K562 (cell line): Measurements from ENCODE around the gene CCDC117. TPM values are rescaled to one million over a fixed set of nuclear protein-coding genes. Genes with fewer than 3 reads are reported as not detected.

Experiments used
- ARID1B ChIP-seq: fragments of 450-650 bp; IDR thresholded peaks from 2 replicates; pipeline ENCODE4 v1.6.1; 2016; ENCODE audit warnings: antibody characterized with exemption, mild to moderate bottlenecking, inconsistent platforms
- BDP1 ChIP-seq: IDR thresholded peaks from 3 replicates; pipeline ENCODE4 v1.6.1; 2011; ENCODE audit not compliant: insufficient read length, insufficient read depth
- CC2D1A ChIP-seq: fragments of 450-650 bp; IDR thresholded peaks from 2 replicates; pipeline ENCODE4 v1.6.1; 2017; ENCODE audit warnings: mild to moderate bottlenecking
- CHD4 ChIP-seq: fragments of 200-600 bp; sonication (generic); IDR thresholded peaks from 3 replicates; pipeline ENCODE4 v1.6.1; 2012; ENCODE audit warnings: low read depth, mild to moderate bottlenecking, mixed read lengths, low read length, inconsistent platforms; ENCODE audit not compliant: insufficient read depth, insufficient replicate concordance, poor library complexity, severe bottlenecking
- CREB3 ChIP-seq: fragments of 450-650 bp; conservative IDR thresholded peaks from 2 replicates; pipeline ENCODE4 v1.6.1; 2016; ENCODE audit warnings: missing genetic modification characterization, low read depth, mild to moderate bottlenecking, missing compliant biosample characterization, moderate library complexity
- E2F3 ChIP-seq: fragments of 250-450 bp; sonication (Bioruptor Pico); IDR thresholded peaks from 2 replicates; pipeline ENCODE4 v1.4.0; 2020; ENCODE audit warnings: mild to moderate bottlenecking
- EGR1 ChIP-seq: fragments of 450-650 bp; conservative IDR thresholded peaks from 2 replicates; pipeline ENCODE4 v1.6.1; 2017; ENCODE audit warnings: mild to moderate bottlenecking
- FOS ChIP-seq: IDR thresholded peaks from 3 replicates; pipeline ENCODE4 v1.6.1; 2011; ENCODE audit not compliant: insufficient read length; ENCODE audit errors: extremely low read depth
- GTF2F1 ChIP-seq: IDR thresholded peaks from 2 replicates; pipeline ENCODE4 v1.6.1; 2011; ENCODE audit warnings: low read depth, low read length, improper control_type of control experiment
- HOXB6 ChIP-seq: fragments of 250-450 bp; sonication (Bioruptor Pico); IDR thresholded peaks from 2 replicates; pipeline ENCODE4 v1.5.1; 2022; ENCODE audit warnings: mild to moderate bottlenecking, borderline replicate concordance
- IRF2 ChIP-seq: sonication (generic); formaldehyde crosslinking; IDR thresholded peaks from 2 replicates; pipeline ENCODE4 v1.8.1; 2022; ENCODE audit warnings: mild to moderate bottlenecking, missing genetic modification reagents
- MAFK ChIP-seq: IDR thresholded peaks from 2 replicates; pipeline ENCODE4 v1.6.1; 2011; ENCODE audit warnings: low read length, improper control_type of control experiment
- NCOA4 ChIP-seq: fragments of 450-650 bp; IDR thresholded peaks from 2 replicates; pipeline ENCODE4 v1.6.1; 2018; ENCODE audit warnings: mild to moderate bottlenecking; ENCODE audit not compliant: partially characterized antibody
- NR4A1 ChIP-seq, 2 experiments: fragments of 250-450 bp in 1 of 2; fragments of 450-650 bp in 1 of 2; sonication (Bioruptor Pico) in 1 of 2; IDR thresholded peaks; 2 replicates each; pipeline versions ENCODE4 v1.4.0 to v1.6.1; 2016 to 2020; ENCODE audit warnings: mild to moderate bottlenecking in 2 of 2, missing compliant biosample characterization in 1 of 2, missing genetic modification characterization in 1 of 2, moderate library complexity in 1 of 2
- PHTF2 ChIP-seq: fragments of 250-450 bp; sonication (Bioruptor Pico); IDR thresholded peaks from 2 replicates; pipeline ENCODE4 v1.5.0; 2021; ENCODE audit warnings: mild to moderate bottlenecking
- RAD21 ChIP-seq, 2 experiments: fragments of 250-450 bp in 1 of 2; fragments of 450-650 bp in 1 of 2; sonication (Bioruptor Pico) in 1 of 2; formaldehyde crosslinking in 1 of 2; IDR thresholded peaks in 1 of 2; conservative IDR thresholded peaks in 1 of 2; 2 replicates each; pipeline versions ENCODE4 v1.4.0 to v1.8.0; 2020 to 2022; ENCODE audit warnings: mild to moderate bottlenecking in 2 of 2, moderate library complexity in 1 of 2
- RBM14 ChIP-seq: fragments of 200-400 bp; formaldehyde crosslinking; IDR thresholded peaks from 2 replicates; pipeline ENCODE4 v1.6.1; 2018; ENCODE audit warnings: low read depth, mild to moderate bottlenecking, low read length, moderate library complexity, borderline replicate concordance; ENCODE audit not compliant: insufficient read depth
- SMARCC2 ChIP-seq: fragments of 450-650 bp; IDR thresholded peaks from 2 replicates; pipeline ENCODE4 v1.6.1; 2017; ENCODE audit warnings: antibody characterized with exemption, moderate library complexity, mild to moderate bottlenecking, low read depth
- WHSC1 ChIP-seq: IDR thresholded peaks from one replicate; pipeline ENCODE4 v1.6.1; 2012; ENCODE audit warnings: low read length, control low read depth, inconsistent platforms
- ZFP36 ChIP-seq: fragments of 150-350 bp; IDR thresholded peaks from 2 replicates; pipeline ENCODE4 v1.6.1; 2018; ENCODE audit warnings: low read length, low read depth; ENCODE audit not compliant: partially characterized antibody
- ZFP91 ChIP-seq: sonication (generic); formaldehyde crosslinking; IDR thresholded peaks from 2 replicates; pipeline ENCODE4 v1.8.0; 2022; ENCODE audit warnings: mild to moderate bottlenecking, missing genetic modification reagents
- ZNF212 ChIP-seq: fragments of 450-650 bp; formaldehyde crosslinking; IDR thresholded peaks from 2 replicates; pipeline ENCODE4 v1.4.0; 2020; ENCODE audit warnings: mild to moderate bottlenecking
- polyA plus RNA-seq, 8 experiments: library from polyadenylated mRNA; depleted of rRNA in 4 of 8; stranded (reverse) in 5 of 8; unstranded in 3 of 8; fragments of >200 nt; fragmentation: Nextera tagmentation in 2 of 8; fragmentation: Illumina TruSeq in 1 of 8; extraction: Ambion mirVana in 2 of 8; extraction: Trizol in 1 of 8; gene quantifications; 2 replicates each; pipeline versions ENCODE4 v1.2.1 to v1.2.3, GENCODE V29; 2011 to 2014; ENCODE audit warnings: inconsistent platforms in 1 of 8, missing spikeins in 1 of 8
- total RNA-seq, 7 experiments: library from RNA; depleted of rRNA in 6 of 7; stranded (reverse); fragments of >200 nt in 6 of 7; fragmentation: Illumina TruSeq in 2 of 7; extraction: Trizol in 2 of 7; gene quantifications; 2 replicates each; pipeline versions ENCODE4 v1.2.1 to v1.2.3, GENCODE V29; 2011 to 2021; ENCODE audit warnings: low replicate concordance in 1 of 7
- TF ChIP-seq, protein P1 (sequence below), 2 experiments: fragments of 450-650 bp; IDR thresholded peaks; 2 replicates each; pipeline ENCODE4 v1.6.1; 2016
- TF ChIP-seq, protein P2 (sequence below): IDR thresholded peaks from 2 replicates; pipeline ENCODE4 v1.6.1; 2011; ENCODE audit not compliant: insufficient read length; ENCODE audit errors: extremely low read depth

CCDC117 gene
- total and polyA plus RNA-seq, 9 of the 15 experiments (the other 6 are each of a cell fraction or from before 2014, with no cell fraction given), result 5.7 to 23.3 (median 15.8) TPM

DNA sequence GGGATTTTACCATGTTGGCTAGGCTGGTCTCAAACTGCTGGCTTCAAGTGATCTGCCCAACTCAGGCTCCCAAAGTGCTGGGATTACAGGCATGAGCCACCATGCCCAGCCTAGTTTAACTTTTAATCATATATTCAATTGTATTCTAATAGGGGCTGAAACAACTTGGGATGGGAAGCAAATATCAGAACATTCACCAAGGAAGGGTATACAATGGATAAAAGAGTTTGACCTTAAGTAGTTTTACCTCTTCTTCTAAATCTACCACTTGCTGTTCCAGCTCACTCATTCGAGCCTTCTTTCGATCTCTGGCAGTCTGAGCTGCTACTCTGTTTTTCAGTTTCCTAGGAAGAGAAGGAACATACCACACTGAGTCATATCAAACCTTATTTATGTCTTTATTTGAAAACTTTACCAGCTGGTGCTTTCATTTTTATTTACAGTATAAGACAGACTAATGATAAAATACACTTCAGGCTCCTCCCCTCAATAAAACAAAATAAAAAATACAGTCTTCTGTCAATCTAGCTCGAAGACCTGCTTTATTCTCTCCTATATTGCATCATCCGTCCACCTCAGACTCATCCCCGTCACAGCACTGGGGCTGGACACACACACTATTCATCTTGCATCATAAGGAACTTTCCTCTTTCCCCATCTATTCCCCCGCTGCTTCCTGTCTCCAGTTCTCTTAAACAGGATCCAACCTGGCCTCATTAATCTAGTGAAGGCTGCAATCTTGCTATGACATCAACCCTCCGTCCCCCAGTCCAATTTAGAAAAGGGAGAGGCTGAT, 26.5 kb downstream of the CCDC117 start (continued):
- TF ChIP-seq ZNF212 (CRISPR knock-in tag) (no peak), EGR1 (no peak), CREB3 (no peak), ZFP91 (CRISPR knock-in tag) (no peak), BDP1 (no peak), ZFP36 (no peak), FOS (no peak), WHSC1 (no peak), E2F3 (CRISPR knock-in tag) (no peak), HOXB6 (no peak), RBM14 (no peak), PHTF2 (CRISPR knock-in tag) (no peak), CHD4 (no peak), MAFK (no peak), SMARCC2 (no peak), NCOA4 (no peak), RAD21 (CRISPR knock-in tag; conservative IDR thresholded peaks at IDR 0.05 in 1 of 2, IDR thresholded peaks at IDR 0.05 in 1 of 2) (no peak), CC2D1A (no peak), NR4A1 (CRISPR knock-in tag; IDR thresholded peaks at IDR 0.05) (no peak), NR4A1 (tag; IDR thresholded peaks at IDR 0.05) (no peak), GTF2F1 (no peak), ARID1B (peak; percentile 36; the same call in 1 of the 2 replicates), IRF2 (no peak)
- TF ChIP-seq, protein P1, sequence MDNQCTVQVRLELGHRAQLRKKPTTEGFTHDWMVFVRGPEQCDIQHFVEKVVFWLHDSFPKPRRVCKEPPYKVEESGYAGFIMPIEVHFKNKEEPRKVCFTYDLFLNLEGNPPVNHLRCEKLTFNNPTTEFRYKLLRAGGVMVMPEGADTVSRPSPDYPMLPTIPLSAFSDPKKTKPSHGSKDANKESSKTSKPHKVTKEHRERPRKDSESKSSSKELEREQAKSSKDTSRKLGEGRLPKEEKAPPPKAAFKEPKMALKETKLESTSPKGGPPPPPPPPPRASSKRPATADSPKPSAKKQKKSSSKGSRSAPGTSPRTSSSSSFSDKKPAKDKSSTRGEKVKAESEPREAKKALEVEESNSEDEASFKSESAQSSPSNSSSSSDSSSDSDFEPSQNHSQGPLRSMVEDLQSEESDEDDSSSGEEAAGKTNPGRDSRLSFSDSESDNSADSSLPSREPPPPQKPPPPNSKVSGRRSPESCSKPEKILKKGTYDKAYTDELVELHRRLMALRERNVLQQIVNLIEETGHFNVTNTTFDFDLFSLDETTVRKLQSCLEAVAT (IDR thresholded peaks at IDR 0.05), result peak in 1 of 2 experiments; percentile 85; a peak in 3 of 4 replicates
- TF ChIP-seq, protein P2, sequence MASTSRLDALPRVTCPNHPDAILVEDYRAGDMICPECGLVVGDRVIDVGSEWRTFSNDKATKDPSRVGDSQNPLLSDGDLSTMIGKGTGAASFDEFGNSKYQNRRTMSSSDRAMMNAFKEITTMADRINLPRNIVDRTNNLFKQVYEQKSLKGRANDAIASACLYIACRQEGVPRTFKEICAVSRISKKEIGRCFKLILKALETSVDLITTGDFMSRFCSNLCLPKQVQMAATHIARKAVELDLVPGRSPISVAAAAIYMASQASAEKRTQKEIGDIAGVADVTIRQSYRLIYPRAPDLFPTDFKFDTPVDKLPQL, result no peak
